Measurements from ENCODE around the gene ROBO4.

ROBO4 gene

DNA sequence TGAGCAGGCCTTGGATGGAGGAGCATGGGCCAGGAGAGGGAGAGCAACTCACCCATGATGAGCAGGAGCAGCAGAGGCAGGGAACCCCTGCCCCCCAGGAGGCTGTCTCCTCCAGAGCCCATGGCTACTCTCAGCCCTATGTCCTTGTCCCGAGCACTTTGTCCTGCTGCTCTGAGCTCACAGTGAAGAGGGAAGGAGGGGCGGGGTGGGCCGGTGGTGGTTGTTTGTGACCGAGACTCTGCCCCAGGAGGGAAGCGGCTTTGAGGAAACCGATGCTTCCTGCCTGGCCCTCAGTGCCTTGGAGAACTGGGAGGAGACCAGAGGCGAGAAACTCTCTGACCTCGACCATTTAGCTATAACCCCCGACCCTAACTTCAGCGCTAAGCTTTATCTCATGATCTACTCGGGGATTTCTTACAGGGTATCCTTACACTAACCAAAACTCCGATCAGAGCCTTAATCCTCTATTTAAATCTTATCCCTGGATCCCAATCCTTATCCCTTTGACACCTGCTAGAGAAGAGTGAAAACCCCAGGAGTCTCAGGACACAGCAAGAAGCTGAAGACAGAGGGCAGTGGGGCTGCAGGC lies at the start of gene ROBO4:
TSS of gene ROBO4 (minus strand) at position 192 of the 589 bp plus-strand sequence. CDS start at position 122, 70 bp downstream.
- DNase-seq: no peak

DNA sequence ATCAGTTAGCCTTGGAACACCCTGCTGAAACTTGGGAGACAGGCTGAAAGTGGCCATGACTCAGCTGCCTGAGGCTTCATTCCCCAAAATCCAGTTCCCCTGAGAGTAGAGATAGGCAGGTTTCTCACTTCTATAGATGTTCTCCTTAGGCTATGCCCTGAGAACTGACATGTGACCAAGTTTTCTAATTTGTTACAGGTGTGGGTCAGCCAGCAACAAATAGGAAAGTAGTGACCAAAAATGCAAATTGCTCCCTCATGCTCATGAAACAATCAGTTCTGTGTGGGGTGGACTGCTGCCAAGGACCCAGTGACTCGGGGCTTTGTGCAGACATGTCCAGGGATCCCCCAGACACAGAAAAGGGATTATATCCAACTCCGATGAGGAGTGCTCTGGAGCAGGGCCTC lies 49.1 kb upstream of the ROBO4 start:
- DNase-seq: no peak

DNA sequence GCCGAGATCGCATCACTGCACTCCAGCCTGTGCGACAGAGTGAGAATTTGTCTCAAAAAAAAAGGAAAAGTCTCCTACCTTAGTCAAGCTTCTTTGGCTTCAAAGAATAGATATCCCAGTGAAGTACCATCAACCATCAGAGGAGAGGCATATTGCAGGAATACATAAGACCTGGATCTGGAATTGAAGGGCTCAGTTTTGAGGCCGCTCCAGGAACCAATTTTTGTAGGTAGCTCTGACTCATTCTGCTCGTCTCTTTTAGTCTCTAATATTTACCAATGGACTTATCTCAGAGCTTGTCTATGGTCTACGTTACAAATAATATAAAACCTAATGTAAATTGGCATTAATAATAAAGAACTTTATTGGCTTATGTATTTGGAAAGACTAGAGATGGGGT lies 48.2 kb upstream of the ROBO4 start:
- no peak for DNase-seq

GRCh38 chr11:124944565-124944964 lies 46.9 kb upstream of the ROBO4 start:
- DNase-seq: no peak

DNA sequence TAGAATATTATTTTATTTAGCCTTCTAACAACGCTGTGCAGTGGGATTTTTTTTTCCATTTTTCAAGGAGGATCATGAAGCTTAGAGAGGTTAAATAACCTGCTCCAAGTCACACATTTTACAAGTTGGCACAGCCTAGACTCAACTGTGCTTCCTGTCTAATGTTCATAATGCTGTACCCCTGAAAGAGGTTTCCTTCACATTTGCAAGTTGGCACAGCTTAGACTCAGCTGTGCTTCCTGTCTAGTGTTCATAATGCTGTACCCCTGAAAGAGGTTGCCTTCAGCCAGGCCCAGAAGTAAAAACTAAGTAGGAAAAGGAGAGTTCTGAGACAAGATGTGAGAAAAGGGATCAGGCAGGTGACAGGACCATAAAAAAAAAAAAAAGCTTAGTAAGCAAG lies 46.1 kb upstream of the ROBO4 start:
- no peak for DNase-seq

DNA sequence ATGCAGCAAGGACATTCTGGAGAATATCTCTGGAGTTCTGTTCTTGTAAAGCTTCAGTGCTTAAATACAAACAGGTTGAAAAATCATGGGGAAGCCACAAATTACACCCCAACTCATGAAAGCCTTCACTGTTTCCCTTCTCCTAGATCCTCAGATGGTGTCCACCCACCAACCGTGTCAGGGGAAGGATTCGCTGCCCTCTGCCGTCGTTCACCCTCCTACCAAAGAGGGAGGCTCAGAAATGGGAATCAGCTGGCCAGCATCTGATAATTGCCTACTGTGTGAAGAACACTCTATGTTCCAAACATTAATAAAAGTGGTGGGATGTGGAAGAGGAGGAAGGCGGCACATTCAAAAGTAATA lies 45.6 kb upstream of the ROBO4 start:
- no peak for DNase-seq

- no peak for DNase-seq
These were observed 45.0 kb upstream of the ROBO4 start for GRCh38 chr11:124942466-124943253.

DNA sequence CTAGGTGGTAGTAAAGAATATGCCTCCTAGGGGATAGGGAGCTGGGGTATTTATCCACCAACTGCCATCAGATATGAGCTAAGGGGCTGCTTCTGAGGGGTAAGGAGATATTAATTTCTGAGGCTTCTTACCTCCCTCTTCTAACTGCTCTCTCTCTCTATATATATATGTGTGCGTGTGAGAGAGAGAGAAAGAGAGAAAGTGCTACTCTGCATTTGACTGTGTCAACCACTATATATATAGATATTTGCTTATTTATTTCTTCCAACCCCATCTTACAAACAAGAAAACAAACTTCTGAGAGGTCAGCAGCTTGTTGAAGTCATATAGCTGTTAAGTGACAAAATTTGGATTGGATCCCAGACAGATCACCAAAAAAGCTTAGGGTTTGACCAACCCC lies 44.0 kb upstream of the ROBO4 start:
- no peak for DNase-seq

GRCh38 chr11:124938970-124939369 lies 41.3 kb upstream of the ROBO4 start:
- no peak for DNase-seq

DNA sequence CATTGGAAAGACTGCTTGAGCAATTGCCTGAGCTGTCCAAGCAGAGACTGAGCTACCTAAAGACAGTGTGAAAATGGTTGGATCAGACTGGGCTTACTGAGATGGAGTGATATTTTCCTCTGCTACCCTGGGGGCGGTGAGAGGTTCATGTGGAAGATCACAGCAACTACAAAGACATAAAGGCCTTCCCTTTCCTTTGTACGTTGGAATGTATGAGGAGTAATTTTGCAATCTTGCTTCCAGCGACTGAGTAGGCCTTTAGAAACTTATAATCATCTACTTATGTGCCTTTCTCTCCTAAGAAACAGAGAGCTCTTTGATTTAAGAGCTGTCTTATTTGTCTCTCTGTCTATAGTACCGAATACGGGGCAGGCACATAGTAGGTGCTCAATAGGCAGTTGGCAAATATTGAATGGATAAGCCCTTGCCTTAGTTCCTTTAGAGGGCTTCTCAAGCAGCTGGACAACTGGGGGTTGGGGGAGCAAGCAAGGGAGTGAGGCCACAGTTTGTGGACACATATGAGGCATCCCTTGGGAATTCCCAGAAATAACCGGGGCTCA lies 40.6 kb upstream of the ROBO4 start:
- no peak for DNase-seq

- DNase-seq: no peak
These were observed 39.8 kb upstream of the ROBO4 start for GRCh38 chr11:124937336-124937935.

- DNase-seq: no peak
These were observed 38.2 kb upstream of the ROBO4 start, which contains the start of gene HEPACAM for GRCh38 chr11:124935548-124936514. Gene HEPACAM, minus strand, starts transcription at chr11:124936047. Its CDS starts 41 bp downstream, at chr11:124936006.

- DNase-seq: no peak
These were observed 37.3 kb upstream of the ROBO4 start for GRCh38 chr11:124934862-124935547.

DNA sequence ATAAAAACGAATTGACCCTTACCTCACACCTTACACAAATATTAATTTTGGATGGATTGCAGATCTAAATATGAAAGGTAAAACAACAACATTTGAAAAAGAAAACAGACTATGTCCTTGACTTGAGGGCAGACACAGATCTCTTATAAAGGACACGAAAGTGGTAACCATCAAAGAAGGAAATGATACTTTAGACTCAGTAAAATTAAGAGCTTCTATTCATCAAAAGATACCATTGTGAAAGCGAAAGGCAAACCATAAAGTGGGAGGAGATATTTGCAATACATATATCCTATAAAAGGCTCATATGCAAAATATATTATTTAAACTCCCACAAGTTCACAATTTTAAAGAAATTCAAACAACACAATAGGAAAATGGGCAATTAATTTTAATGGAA lies 33.1 kb upstream of the ROBO4 start:
- no peak for DNase-seq

GRCh38 chr11:124928942-124929665 lies 31.4 kb upstream of the ROBO4 start:
- no peak for DNase-seq

DNA sequence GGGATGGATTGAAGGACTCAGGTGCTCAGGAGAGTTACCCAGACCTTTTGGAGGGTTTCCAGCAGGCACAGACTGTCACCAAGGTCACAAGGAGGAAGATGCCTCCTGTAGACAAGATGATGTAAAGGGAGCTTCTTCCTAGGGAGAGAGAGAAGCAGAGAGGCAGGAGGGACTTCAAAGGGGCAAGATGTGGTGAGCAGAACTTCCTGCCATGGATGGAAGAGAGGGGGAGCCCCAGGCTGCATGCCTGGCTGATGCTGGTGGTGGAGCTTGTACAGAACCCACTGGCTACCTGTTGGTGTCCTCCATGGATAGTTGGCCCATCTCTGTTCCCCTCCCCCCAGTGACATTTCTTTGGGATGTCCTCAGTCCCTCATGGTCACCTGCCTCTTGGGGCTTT lies 25.6 kb upstream of the ROBO4 start:
- DNase-seq: no peak

GRCh38 chr11:124922831-124923230 lies 25.2 kb upstream of the ROBO4 start:
- DNase-seq: no peak

- no peak for DNase-seq
These were observed 23.4 kb upstream of the ROBO4 start for GRCh38 chr11:124920870-124921609.

- no peak for DNase-seq
These were observed 22.7 kb upstream of the ROBO4 start for GRCh38 chr11:124920356-124920755.

DNA sequence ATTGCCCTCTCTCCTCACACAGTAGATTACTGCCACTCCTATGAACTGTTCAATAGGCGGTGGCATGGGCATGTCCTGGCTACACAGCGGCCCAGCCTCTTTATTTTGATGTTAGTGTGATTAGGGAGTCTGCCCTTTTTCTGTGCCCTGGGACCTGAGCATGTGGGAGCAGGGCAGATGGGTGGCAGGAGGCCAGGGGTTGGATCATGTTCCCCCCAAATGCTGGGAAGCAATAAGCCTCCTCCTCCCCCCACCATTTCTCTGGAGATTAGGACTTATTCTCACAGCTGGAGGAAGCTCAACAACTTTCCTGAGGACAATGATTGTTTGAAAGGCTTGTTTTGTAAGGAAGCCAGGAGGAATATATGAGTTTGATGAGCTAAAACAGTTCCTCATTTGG lies 22.2 kb upstream of the ROBO4 start:
- DNase-seq: no peak

DNA sequence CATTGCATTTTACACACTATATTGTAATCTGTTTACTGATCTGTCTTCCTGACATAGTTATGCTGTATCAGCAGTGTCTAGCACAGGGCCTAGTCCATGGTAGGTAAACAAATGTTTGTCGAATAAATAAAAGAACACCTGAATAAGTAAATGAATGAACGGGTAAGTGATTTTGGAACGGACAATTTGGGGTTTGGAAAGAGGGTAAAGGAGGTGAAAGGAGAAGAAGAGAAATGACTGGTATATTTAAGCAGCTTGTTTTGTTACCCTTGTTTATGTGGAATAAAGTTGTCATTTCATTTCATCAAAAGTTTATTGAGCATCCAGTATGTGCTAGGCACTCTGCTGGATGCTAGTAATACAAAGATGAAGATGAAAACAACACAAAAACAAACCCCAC lies 21.3 kb upstream of the ROBO4 start, which contains the start of gene HEPN1:
TSS of gene HEPN1 (plus strand) at position 301 of the 400 bp plus-strand sequence.
- no peak for DNase-seq

All from NCI-H187 treated with DMSO at 0.1 percent for 48 hours (cell line).